Heart left ventricle (tissue), 13 donors: ENCODE results near the gene PLA2G12A.

Source experiments
- POLR2A ChIP-seq, 2 donors: fragments of 450-650 bp; IDR thresholded peaks; one replicate each; pipeline ENCODE4 v1.6.1; 2017; ENCODE audit warnings: antibody characterized with exemption in 2 of 2, mild to moderate bottlenecking in 2 of 2, moderate library complexity in 2 of 2
- TF ChIP-seq, protein P1 (sequence below), 12 donors: fragments of 200-600 bp; sonication (generic) in 4 of 12; IDR thresholded peaks; one replicate each; pipeline versions ENCODE4 v1.5.0 to v1.8.0; 2018 to 2022; ENCODE audit warnings: antibody characterized with exemption in 12 of 12, mild to moderate bottlenecking in 5 of 12
- donor health status: ischemic (EF 13 %, LVEDD 7.1; RV severe dilation, severe dysfunction).
- donor health status: DM: no; HTN: yes; CAD: no.
- donor health status: DM: no; HTN: no; CAD: no.
- donor health status: ischemic (EF 25% LVEDD 6.9; RV normal size, moderate dysfunction).
- donor health status: ischemic (EF 25% LVEDD 5.7; RV mildly dilated, moderate dysfunction).
- donor health status: ischemic (EF 35%, LVEDD 5.7; RV mildly dilated, moderate dysfunction).
- donor health status: nonischemic (EF 11% LVEDD 7.7; RV severe dilation, severe dysfunction).
- donor health status: DM: yes; HTN: yes; CAD: no.
- donor health status: PGD.
- donor health status: ischemic (EF 29% LVEDD 5.4; RV normal size, mild dysfunction).
- donor health status: nonischemic (EF 23%, LVEDD 6.1; RV moderate dilation, normal function).

DNA sequence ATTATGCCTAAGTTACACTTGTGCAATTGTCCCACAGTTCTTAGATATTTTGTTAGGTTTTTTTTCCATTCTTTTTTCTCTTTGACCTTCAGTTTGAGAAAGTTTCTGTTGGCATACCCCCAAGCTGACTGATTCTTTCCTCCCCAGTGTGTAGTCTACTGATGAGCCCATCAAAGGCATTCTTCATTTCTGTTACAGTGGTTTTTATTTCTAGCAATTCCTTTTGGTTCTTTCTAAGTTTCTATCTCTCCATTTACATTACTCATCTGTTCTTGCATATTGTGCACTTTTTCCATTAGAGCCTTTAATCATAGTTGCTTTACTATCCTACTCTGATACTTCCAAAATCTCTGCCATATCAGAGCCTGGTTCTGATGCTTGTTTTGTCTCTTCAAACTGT, 58.5 kb downstream of the PLA2G12A start:
- TF ChIP-seq, protein P1, sequence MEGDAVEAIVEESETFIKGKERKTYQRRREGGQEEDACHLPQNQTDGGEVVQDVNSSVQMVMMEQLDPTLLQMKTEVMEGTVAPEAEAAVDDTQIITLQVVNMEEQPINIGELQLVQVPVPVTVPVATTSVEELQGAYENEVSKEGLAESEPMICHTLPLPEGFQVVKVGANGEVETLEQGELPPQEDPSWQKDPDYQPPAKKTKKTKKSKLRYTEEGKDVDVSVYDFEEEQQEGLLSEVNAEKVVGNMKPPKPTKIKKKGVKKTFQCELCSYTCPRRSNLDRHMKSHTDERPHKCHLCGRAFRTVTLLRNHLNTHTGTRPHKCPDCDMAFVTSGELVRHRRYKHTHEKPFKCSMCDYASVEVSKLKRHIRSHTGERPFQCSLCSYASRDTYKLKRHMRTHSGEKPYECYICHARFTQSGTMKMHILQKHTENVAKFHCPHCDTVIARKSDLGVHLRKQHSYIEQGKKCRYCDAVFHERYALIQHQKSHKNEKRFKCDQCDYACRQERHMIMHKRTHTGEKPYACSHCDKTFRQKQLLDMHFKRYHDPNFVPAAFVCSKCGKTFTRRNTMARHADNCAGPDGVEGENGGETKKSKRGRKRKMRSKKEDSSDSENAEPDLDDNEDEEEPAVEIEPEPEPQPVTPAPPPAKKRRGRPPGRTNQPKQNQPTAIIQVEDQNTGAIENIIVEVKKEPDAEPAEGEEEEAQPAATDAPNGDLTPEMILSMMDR (IDR thresholded peaks at IDR 0.05) = no peak
- TF ChIP-seq POLR2A (IDR thresholded peaks at IDR 0.05) = no peak
